ENCODE measurements around the gene CARD6.
A peak's percentile ranks its signal among the peaks of the same experiment; 100 is the strongest.
"Not testable (repeated sequence)": the region's sequence is repeated elsewhere in the genome, so short reads cannot be mapped to it uniquely, and the experiment has no call there.

Gene CARD6

GRCh38 chr5:40841068-40841805 lies at the start of gene CARD6:
Gene CARD6 (plus strand): TSS chr5:40841367. CDS start chr5:40841383, 16 bp downstream.
- Histone ChIP-seq H3K4me1 (ENCODE audit: insufficient read depth, low read length) (peaks cover 12% of the 10 kb centered on the region; the same call in 1 of the 2 replicates), H3K27me3 (ENCODE audit: insufficient read depth, low read length) (no peaks in the 10 kb centered on the region), H3K36me3 (ENCODE audit: insufficient read depth, low read depth, low read length) (no peaks in the 10 kb centered on the region), H3K4me3 (ENCODE audit: low read length) (peak within 1 kb of the TSS; percentile 67), H3K27ac (ENCODE audit: low read length) (peak within 1 kb of the TSS; percentile 59), H3K9ac (ENCODE audit: low read depth, low read length) (peak within 1 kb of the TSS; percentile 77), H3K9me3 (ENCODE audit: insufficient read depth, low read depth, low read length) (no peaks in the 10 kb centered on the region)

GRCh38 chr5:40791715-40792139 lies 49.4 kb upstream of the CARD6 start:
- no peak overlapping the region for H3K27ac ChIP-seq (ENCODE audit: low read length)
- H3K4me1 ChIP-seq (ENCODE audit: insufficient read depth, low read length), result peaks cover 3% of the 10 kb centered on the region
- H3K4me3 ChIP-seq (ENCODE audit: low read length), result no peak overlapping the region
- no peaks in the 10 kb centered on the region for H3K27me3 ChIP-seq (ENCODE audit: insufficient read depth, low read length)
- H3K9ac ChIP-seq (ENCODE audit: low read depth, low read length), result no peak overlapping the region
- H3K9me3 ChIP-seq (ENCODE audit: insufficient read depth, low read depth, low read length), result no peaks in the 10 kb centered on the region; the same call in 1 of the 2 replicates
- peaks cover 6% of the 10 kb centered on the region; the same call in 1 of the 2 replicates for H3K36me3 ChIP-seq (ENCODE audit: insufficient read depth, low read depth, low read length)

GRCh38 chr5:40792691-40793090 lies 48.5 kb upstream of the CARD6 start:
- H3K36me3 ChIP-seq (ENCODE audit: insufficient read depth, low read depth, low read length); H3K27ac ChIP-seq (ENCODE audit: low read length); H3K9me3 ChIP-seq (ENCODE audit: insufficient read depth, low read depth, low read length); H3K9ac ChIP-seq (ENCODE audit: low read depth, low read length); H3K4me1 ChIP-seq (ENCODE audit: insufficient read depth, low read length); H3K4me3 ChIP-seq (ENCODE audit: low read length); H3K27me3 ChIP-seq (ENCODE audit: insufficient read depth, low read length): not testable (repeated sequence)

- not testable (repeated sequence) for H3K27ac ChIP-seq (ENCODE audit: low read length); H3K27me3 ChIP-seq (ENCODE audit: insufficient read depth, low read length); H3K4me3 ChIP-seq (ENCODE audit: low read length); H3K4me1 ChIP-seq (ENCODE audit: insufficient read depth, low read length); H3K9me3 ChIP-seq (ENCODE audit: insufficient read depth, low read depth, low read length); H3K36me3 ChIP-seq (ENCODE audit: insufficient read depth, low read depth, low read length); H3K9ac ChIP-seq (ENCODE audit: low read depth, low read length)
These were observed 46.8 kb upstream of the CARD6 start for GRCh38 chr5:40794340-40794739.

GRCh38 chr5:40794877-40795276 lies 46.3 kb upstream of the CARD6 start:
- not testable (repeated sequence) for H3K4me3 ChIP-seq (ENCODE audit: low read length); H3K27ac ChIP-seq (ENCODE audit: low read length); H3K36me3 ChIP-seq (ENCODE audit: insufficient read depth, low read depth, low read length); H3K9ac ChIP-seq (ENCODE audit: low read depth, low read length); H3K4me1 ChIP-seq (ENCODE audit: insufficient read depth, low read length); H3K9me3 ChIP-seq (ENCODE audit: insufficient read depth, low read depth, low read length); H3K27me3 ChIP-seq (ENCODE audit: insufficient read depth, low read length)

- Histone ChIP-seq H3K27me3 (ENCODE audit: insufficient read depth, low read length) (no peaks in the 10 kb centered on the region), H3K9me3 (ENCODE audit: insufficient read depth, low read depth, low read length) (no peaks in the 10 kb centered on the region), H3K9ac (ENCODE audit: low read depth, low read length) (peak overlapping the region; percentile 85; the same call in 1 of the 2 replicates), H3K4me3 (ENCODE audit: low read length) (peak overlapping the region; percentile 97), H3K4me1 (ENCODE audit: insufficient read depth, low read length) (peaks cover 9% of the 10 kb centered on the region), H3K27ac (ENCODE audit: low read length) (no peak overlapping the region), H3K36me3 (ENCODE audit: insufficient read depth, low read depth, low read length) (peaks cover 6% of the 10 kb centered on the region; the same call in 1 of the 2 replicates)
These were observed 44.7 kb upstream of the CARD6 start for GRCh38 chr5:40796487-40796889.

GRCh38 chr5:40797273-40798011 lies 43.7 kb upstream of the CARD6 start:
- Histone ChIP-seq H3K36me3 (ENCODE audit: insufficient read depth, low read depth, low read length) (peaks cover 6% of the 10 kb centered on the region; the same call in 1 of the 2 replicates), H3K9ac (ENCODE audit: low read depth, low read length) (peak overlapping the region; percentile 85), H3K27me3 (ENCODE audit: insufficient read depth, low read length) (no peaks in the 10 kb centered on the region), H3K9me3 (ENCODE audit: insufficient read depth, low read depth, low read length) (no peaks in the 10 kb centered on the region), H3K4me1 (ENCODE audit: insufficient read depth, low read length) (peaks cover 9% of the 10 kb centered on the region), H3K27ac (ENCODE audit: low read length) (peak overlapping the region; percentile 4), H3K4me3 (ENCODE audit: low read length) (peak overlapping the region; percentile 97)

- peaks cover 6% of the 10 kb centered on the region; the same call in 1 of the 2 replicates for H3K36me3 ChIP-seq (ENCODE audit: insufficient read depth, low read depth, low read length)
- no peaks in the 10 kb centered on the region for H3K27me3 ChIP-seq (ENCODE audit: insufficient read depth, low read length)
- peak within 1 kb of the TSS; percentile 82 for H3K27ac ChIP-seq (ENCODE audit: low read length)
- H3K4me3 ChIP-seq (ENCODE audit: low read length), result peak within 1 kb of the TSS; percentile 97
- H3K4me1 ChIP-seq (ENCODE audit: insufficient read depth, low read length), result peaks cover 9% of the 10 kb centered on the region
- H3K9me3 ChIP-seq (ENCODE audit: insufficient read depth, low read depth, low read length), result no peaks in the 10 kb centered on the region
- H3K9ac ChIP-seq (ENCODE audit: low read depth, low read length), result peak within 1 kb of the TSS; percentile 97
These were observed 43.0 kb upstream of the CARD6 start, which contains the start of gene PRKAA1 for GRCh38 chr5:40798012-40798800. Gene PRKAA1 (minus strand): TSS chr5:40798374. CDS start chr5:40798189, 185 bp downstream.

- peak overlapping the region; percentile 82 for H3K27ac ChIP-seq (ENCODE audit: low read length)
- peaks cover 6% of the 10 kb centered on the region; the same call in 1 of the 2 replicates for H3K36me3 ChIP-seq (ENCODE audit: insufficient read depth, low read depth, low read length)
- H3K27me3 ChIP-seq (ENCODE audit: insufficient read depth, low read length), result no peaks in the 10 kb centered on the region
- H3K4me1 ChIP-seq (ENCODE audit: insufficient read depth, low read length), result peaks cover 9% of the 10 kb centered on the region
- H3K4me3 ChIP-seq (ENCODE audit: low read length), result peak overlapping the region; percentile 95
- peak overlapping the region; percentile 97; the same call in 1 of the 2 replicates for H3K9ac ChIP-seq (ENCODE audit: low read depth, low read length)
- H3K9me3 ChIP-seq (ENCODE audit: insufficient read depth, low read depth, low read length), result no peaks in the 10 kb centered on the region
These were observed 42.4 kb upstream of the CARD6 start for GRCh38 chr5:40798801-40799210.

- Histone ChIP-seq H3K4me1 (ENCODE audit: insufficient read depth, low read length) (peaks cover 9% of the 10 kb centered on the region), H3K36me3 (ENCODE audit: insufficient read depth, low read depth, low read length) (peaks cover 6% of the 10 kb centered on the region; the same call in 1 of the 2 replicates), H3K9me3 (ENCODE audit: insufficient read depth, low read depth, low read length) (no peaks in the 10 kb centered on the region), H3K27me3 (ENCODE audit: insufficient read depth, low read length) (no peaks in the 10 kb centered on the region), H3K4me3 (ENCODE audit: low read length) (peak overlapping the region; percentile 95), H3K27ac (ENCODE audit: low read length) (no peak overlapping the region), H3K9ac (ENCODE audit: low read depth, low read length) (peak overlapping the region; percentile 97; the same call in 1 of the 2 replicates)
These were observed 41.9 kb upstream of the CARD6 start for GRCh38 chr5:40799258-40799657.
